ENCODE data around the gene PRG2. TPM values are rescaled to one million over a fixed set of nuclear protein-coding genes. Genes with fewer than 3 reads are reported as not detected.
"Not testable (repeated sequence)": the region's sequence is repeated elsewhere in the genome, so short reads cannot be mapped to it uniquely, and the experiment has no call there.

PRG2 gene
- polyA plus RNA-seq, 4 donors: 0.62 to 2.4 (median 1.3) TPM

- no peak for DNase-seq (ENCODE audit: low read depth in 4 of 4, low spot score in 3 of 4)
Measured at GRCh38 chr11:57370251-57370650, 20.2 kb downstream of the PRG2 start.

DNA sequence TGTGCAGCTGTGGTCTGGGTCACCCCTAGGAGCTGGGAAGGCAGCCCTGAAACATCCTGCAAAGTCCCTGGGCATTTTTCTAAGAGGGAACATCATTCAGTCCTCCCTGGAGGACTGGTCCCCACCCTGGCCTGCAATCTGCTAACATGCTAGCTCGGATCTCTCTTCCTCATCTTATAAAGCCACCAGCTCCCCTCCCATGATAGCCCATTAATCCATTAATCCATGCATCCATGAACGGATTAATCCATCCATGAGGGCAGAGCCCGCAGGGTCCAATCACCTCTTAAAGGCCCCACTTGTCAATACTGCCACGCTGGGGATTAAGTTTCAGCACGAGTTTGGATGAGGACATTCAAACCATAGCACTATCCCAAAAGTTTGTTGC is 21.6 kb downstream of the PRG2 start:
- DNase-seq (ENCODE audit: low read depth in 4 of 4, low spot score in 3 of 4): no peak

DNA sequence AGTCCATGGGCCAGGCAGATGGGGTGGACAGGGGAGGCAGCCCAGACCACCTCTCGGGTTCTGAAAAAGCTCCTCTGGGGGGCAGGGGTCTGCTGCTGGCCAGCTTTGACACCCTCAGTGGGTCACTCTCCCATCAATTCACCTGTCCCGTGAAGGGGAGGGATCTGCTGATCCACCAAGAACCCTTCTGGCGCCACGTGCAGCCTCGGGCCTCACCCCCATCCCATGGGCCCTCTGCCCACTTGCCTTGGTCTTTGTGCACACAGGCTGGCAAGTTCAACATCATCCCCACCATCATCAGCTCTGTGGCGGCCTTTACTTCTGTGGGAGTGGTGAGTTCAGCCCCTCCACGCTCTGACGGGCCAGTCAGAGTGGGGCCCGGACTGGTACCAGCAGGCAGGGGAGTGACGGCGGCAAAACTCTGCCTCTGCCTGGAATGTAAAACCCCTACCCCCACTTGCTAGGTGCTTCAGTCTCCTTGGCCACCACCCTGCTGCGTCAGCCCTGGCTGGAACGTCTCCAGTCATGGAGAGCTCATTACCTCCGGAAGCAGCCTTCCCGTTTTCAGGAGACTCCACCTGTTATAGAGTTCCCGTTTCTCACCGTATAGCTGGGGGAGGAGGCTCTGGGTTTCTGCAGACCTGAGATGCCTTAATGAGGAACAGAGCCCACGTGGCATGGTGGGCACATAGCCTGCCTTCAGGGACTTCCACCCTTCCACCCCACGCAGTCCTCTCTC is 22.2 kb downstream of the PRG2 start:
- DNase-seq (ENCODE audit: low read depth in 4 of 4, low spot score in 3 of 4): no peak

- DNase-seq (ENCODE audit: low read depth in 4 of 4, low spot score in 3 of 4): no peak
Measured at GRCh38 chr11:57364851-57365660, 25.4 kb downstream of the PRG2 start.

DNA sequence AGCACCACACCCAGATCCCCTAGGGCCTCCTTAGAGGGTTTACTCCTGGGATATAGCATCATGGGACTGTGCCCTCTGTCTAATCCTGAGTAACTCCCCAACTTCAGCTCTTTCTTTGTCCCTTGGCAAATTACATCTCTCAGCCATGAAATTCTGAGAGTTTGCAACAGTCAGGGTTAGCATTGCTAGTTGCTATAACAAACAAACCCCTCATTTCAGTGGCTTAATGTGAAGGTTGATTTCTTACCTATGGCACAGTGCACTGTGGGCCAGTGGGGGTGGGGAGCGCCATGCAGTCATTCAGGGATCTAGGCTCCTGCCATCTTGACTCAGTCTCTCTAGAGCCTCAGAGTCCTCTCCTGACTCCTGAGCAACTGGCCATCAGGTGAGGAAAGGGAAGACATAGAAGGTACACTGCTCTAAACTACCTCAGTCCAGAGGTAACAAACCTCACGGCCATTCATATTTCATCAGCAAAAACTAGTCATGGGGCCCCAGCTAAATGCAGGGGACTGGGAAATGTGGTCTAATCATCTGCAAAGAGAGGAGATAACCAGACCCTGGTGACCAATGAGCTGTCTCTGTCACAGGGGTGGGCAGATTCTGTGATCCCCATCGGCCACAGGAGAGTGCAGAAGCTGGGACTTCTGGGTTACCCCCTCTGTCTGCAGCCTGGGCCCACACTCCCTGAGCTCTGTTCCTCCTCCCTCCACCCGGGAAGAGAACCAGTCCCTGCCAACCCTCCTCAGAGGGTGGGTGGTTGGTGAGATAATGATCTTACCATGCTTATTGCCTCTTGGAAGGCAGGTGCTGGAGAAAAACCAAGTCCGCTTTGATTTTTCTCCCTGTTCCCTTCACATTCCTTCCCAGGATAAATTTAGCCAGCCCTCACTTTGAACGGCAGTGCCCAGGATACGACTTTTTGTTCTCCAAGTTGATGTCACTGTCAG is 27.0 kb downstream of the PRG2 start:
- no peak for DNase-seq (ENCODE audit: low read depth in 4 of 4, low spot score in 3 of 4)

GRCh38 chr11:57361926-57362325 is 28.5 kb downstream of the PRG2 start:
- no peak for DNase-seq (ENCODE audit: low read depth in 4 of 4, low spot score in 3 of 4)

DNA sequence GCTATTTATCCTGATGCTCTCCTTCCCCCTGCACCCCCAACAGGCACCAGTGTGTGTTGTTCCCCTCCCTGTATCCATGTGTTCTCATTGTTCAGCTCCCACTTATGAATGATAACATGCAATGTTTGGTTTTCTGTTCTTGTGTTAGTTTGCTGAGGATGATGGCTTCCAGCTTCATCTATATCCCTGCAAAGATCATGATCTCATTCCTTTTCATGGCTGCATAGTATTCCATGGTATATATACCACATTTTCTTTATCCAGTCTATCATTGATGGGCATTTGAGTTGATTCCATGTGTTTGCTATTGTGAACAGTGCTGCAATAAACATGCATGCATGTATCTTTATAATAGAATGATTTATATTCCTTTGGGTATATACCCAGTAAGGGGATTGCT is 29.0 kb downstream of the PRG2 start:
- DNase-seq (ENCODE audit: low read depth in 4 of 4, low spot score in 3 of 4): not testable (repeated sequence)

DNA sequence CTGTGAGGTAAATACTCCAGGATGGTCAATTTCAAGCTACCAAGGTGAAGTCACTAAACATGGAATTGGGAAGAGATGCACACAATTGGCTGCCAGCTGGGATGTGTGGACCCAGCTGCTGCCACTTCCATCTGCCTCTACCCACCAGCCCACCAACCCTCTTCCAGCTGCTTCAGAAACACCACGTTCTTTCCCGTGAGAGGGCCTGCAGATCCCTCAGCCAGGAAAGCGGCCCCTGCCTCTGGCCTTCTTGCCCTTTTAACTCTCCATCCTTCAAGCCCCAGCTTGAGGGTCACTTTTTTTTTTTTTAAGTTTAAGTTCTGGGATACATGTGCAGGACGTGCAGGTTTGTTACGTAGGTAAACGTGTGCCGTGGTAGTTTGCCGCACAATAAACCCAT is 29.5 kb downstream of the PRG2 start:
- DNase-seq (ENCODE audit: low read depth in 4 of 4, low spot score in 3 of 4): no peak

DNA sequence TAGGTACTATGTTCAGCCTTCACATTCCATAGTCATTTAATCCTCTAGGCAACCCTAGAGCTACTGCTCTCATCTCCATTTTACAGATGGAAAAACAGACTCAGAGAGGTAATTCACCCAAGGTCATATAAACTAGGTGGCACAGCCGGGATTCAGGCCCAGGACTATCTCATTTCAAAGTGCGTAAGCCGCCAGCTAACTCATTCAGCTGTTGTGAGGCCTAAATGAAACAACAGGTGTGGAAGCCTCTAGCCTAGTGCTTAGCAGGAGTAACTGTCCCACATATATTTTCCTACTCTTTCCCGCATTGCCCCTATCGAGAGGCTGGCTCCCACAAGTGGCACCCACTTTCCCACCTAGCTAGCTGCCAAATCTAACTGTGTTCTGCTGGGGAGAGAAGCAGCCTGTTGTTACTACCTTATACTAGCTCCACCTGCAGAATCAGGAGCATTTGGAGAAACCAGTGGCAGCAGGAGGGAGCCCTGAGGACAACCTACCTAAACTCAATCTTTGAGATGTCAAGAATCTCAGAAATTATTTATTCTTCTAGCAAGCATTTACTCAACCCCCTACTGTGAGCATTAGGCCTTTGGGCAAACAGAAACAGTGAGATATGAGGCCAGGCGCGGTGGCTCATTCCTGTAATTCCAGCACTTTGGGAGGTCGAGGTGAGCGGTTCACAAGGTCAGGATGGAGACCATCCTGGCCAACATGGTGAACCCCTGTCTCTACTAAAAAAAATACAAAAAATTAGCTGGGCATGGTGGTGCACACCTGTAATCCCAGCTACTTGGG is 30.4 kb downstream of the PRG2 start:
- DNase-seq (ENCODE audit: low read depth in 4 of 4, low spot score in 3 of 4): no peak

DNA sequence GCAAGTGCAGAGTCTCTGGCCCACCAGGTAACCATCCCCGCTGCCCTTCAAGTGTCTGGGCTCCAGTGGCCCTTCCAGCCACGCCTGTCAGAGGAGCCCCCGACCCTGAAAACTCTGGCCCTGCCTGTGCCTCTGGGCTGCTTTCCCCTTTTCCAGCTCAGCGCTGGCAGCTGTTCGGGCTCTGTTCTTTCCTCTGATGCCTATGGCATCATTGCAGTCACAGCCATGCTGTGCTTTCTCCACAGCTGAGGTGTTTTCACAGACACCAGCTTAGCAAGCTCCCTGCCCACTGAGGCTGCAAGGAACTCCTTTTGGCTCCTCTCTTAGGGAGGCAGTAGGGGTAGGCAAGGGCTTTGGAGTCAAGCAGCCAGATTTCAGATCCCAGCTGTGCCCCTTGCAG is 31.1 kb downstream of the PRG2 start:
- DNase-seq (ENCODE audit: low read depth in 4 of 4, low spot score in 3 of 4): no peak

DNA sequence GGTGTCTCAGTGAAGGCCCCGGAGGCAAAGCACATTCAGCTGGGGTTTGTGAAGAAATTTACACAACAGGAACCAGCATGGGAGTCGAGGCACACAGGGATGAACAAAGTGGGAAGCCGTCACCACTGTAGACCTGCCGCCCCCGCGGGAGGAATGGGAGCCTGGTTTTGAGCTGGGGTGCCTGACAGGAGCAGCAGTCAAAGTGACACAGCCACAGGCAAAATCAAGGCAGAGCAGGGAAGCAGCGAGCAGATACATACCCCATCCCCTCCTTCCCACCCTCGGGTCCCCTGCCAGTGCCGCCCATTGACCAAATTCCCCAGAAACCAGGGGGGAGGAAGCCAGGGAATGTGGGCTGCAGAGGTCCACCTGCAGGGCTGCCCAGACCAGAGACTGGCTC is 31.5 kb downstream of the PRG2 start:
- DNase-seq (ENCODE audit: low read depth in 4 of 4, low spot score in 3 of 4): no peak

- DNase-seq (ENCODE audit: low read depth in 4 of 4, low spot score in 3 of 4): no peak
Measured at GRCh38 chr11:57358543-57358961, 31.9 kb downstream of the PRG2 start.

DNA sequence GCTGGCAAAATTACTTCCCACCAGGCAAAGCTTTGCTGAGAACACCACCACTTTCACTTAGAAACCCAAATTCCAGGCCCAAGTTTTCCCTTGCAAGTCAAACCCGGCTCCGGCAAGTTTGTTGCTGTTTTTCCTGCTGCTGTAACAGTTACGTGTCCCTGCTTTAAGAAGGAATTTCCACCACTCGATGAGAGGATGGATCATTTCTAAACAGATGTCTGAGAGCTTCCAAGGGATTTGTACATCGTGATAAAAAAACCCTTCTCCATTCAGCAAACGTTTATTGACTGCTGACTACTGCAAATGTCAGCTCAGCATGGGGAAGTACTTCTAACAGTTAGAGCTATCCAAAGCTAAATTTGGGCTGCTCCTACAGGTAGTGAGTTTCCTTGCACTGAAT is 32.6 kb downstream of the PRG2 start:
- DNase-seq (ENCODE audit: low read depth in 4 of 4, low spot score in 3 of 4): no peak

GRCh38 chr11:57357310-57357709 is 33.1 kb downstream of the PRG2 start:
- DNase-seq (ENCODE audit: low read depth in 4 of 4, low spot score in 3 of 4): no peak

GRCh38 chr11:57356268-57356667 is 34.2 kb downstream of the PRG2 start:
- no peak for DNase-seq (ENCODE audit: low read depth in 4 of 4, low spot score in 3 of 4)

DNA sequence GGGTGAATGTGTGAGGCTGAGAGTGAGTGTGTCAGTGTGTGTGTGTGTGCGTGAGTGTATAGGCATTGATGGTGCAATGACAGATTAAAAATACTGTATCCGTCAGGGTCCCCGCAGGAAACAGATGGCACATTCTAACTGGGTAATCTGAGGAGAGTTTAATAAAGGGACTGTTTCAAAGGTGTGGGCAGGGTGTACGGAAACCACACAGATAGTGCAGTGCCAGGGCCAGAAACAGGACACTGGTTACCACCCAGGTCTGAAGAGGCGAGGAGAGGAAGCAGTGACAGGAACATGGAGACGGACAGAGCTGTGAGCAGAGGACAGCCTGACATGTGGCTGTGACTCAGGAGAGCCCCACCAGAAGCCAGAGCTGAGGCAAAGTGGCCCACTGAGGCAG is 35.8 kb downstream of the PRG2 start:
- no peak for DNase-seq (ENCODE audit: low read depth in 4 of 4, low spot score in 3 of 4)

- DNase-seq (ENCODE audit: low read depth in 4 of 4, low spot score in 3 of 4): no peak
Measured at GRCh38 chr11:57353852-57354251, 36.6 kb downstream of the PRG2 start.

- DNase-seq (ENCODE audit: low read depth in 4 of 4, low spot score in 3 of 4): no peak
Measured at GRCh38 chr11:57353446-57353845, 37.0 kb downstream of the PRG2 start.

- no peak for DNase-seq (ENCODE audit: low read depth in 4 of 4, low spot score in 3 of 4)
Measured at GRCh38 chr11:57353036-57353435, 37.4 kb downstream of the PRG2 start.
